ENCODE data around the gene XYLT1. TPM values are rescaled to one million over a fixed set of nuclear protein-coding genes. Genes with fewer than 3 reads are reported as not detected.

The XYLT1 gene
- total RNA-seq, 6 experiments from 2014 or later = 0.48 to 2.0 (median 0.59) TPM

DNA sequence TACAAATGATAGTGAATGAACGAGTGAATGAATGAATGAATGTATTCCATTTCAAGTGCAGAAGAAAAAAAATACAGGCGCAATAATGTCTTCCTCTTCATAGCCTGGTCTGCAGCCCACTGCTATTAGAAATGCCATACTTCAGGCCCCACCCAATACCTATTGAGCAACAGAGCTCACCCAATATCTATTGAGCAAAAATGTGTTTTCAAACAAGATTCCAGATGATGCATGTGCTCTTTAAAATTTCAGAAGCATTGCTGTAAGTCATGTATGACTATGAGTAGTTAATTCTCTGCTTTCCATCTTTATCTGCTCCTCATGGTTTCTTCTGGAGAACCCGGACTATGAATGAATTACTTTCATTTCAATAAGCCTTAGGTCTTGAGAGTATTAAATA is 308.2 kb downstream of the XYLT1 start:
- 51% methylated on average over 3 of the region's 3 CpGs for WGBS (ENCODE audit: insufficient coverage, low coverage, low lambda C conversion rate, missing lambda C conversion rate)
- TF ChIP-seq, protein P1, sequence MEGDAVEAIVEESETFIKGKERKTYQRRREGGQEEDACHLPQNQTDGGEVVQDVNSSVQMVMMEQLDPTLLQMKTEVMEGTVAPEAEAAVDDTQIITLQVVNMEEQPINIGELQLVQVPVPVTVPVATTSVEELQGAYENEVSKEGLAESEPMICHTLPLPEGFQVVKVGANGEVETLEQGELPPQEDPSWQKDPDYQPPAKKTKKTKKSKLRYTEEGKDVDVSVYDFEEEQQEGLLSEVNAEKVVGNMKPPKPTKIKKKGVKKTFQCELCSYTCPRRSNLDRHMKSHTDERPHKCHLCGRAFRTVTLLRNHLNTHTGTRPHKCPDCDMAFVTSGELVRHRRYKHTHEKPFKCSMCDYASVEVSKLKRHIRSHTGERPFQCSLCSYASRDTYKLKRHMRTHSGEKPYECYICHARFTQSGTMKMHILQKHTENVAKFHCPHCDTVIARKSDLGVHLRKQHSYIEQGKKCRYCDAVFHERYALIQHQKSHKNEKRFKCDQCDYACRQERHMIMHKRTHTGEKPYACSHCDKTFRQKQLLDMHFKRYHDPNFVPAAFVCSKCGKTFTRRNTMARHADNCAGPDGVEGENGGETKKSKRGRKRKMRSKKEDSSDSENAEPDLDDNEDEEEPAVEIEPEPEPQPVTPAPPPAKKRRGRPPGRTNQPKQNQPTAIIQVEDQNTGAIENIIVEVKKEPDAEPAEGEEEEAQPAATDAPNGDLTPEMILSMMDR (IDR thresholded peaks at IDR 0.05) = no peak
- TF ChIP-seq POLR2A (IDR thresholded peaks at IDR 0.05) = no peak
- no peak for ATAC-seq

DNA sequence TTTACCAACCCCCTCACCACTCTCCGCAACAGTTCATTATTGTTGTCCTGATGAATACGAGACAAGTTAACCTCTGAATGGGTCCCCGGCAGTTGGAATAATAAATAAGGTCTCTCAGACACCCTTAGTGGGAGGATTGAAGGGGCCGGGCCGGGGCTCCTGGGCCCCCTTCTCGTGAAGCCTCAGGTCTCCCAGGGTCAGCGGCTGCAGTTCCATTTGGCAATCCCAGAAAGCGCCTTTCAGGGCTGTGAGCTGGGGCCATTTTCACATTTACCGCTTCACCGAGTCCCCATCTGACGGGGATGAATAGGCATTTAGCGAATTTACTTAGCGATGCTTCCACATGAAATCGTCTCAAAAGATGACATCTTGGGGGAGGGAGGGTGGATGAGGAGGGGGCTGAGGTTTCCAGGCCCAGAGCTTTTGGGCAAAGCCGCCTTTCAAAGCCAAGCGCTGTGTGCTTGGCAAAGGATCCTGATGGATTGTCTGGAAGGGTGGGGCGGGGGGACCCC is 309.8 kb downstream of the XYLT1 start:
- H3K36me3 ChIP-seq = no peaks in the 10 kb centered on the region
- 43% methylated on average over 10 of the region's 17 CpGs for WGBS (ENCODE audit: insufficient coverage, low coverage, low lambda C conversion rate, missing lambda C conversion rate)
- TF ChIP-seq, protein P1 (IDR thresholded peaks at IDR 0.05) = no peak
- no peak for TF ChIP-seq POLR2A (IDR thresholded peaks at IDR 0.05)
- no peak for DNase-seq
- no peak for ATAC-seq
- no peaks in the 10 kb centered on the region for H3K4me1 ChIP-seq
- H3K9me3 ChIP-seq = no peaks in the 10 kb centered on the region
- no peaks in the 10 kb centered on the region for H3K27me3 ChIP-seq
- H3K4me3 ChIP-seq = no peak overlapping the region
- intact Hi-C loops (cut with DNase I) = no loop called here
- no peak overlapping the region for H3K27ac ChIP-seq

More for the DNA sequence above, 308.2 kb downstream of the XYLT1 start:
- no peaks in the 10 kb centered on the region for H3K9me3 ChIP-seq
- H3K36me3 ChIP-seq = no peaks in the 10 kb centered on the region
- no peak for DNase-seq
- H3K4me1 ChIP-seq = no peaks in the 10 kb centered on the region
- no peaks in the 10 kb centered on the region for H3K27me3 ChIP-seq
- no peak overlapping the region for H3K4me3 ChIP-seq
- H3K27ac ChIP-seq = no peak overlapping the region
- intact Hi-C loops (cut with DNase I) = no loop called here

DNA sequence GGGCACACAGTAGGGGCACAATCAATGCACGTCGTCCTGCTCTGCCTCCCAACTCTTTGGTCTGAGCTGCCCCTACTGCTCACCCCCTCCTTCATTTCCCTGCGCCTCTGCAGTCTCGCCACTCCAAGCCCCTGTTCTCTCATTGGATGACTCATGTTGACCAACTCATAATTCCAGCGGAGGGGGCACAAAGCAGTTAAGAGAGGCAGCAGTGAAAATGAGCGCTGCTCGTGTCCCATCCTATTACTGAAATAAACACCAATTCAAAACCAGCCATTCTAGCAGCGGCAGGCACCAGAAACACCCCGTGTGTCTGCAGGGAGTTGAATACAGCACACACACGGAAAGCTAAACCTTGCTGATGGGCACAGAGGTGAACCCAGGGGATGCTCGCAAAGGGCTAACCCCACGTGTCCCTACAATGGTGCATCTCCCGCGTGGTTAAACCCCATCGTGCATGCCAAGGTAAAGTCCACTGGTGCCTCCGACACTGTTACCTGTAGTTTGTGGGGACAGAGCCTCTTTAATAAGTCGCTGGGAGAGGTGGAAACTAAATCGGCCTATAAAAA is 310.4 kb downstream of the XYLT1 start:
- no peak overlapping the region for H3K27ac ChIP-seq
- H3K9me3 ChIP-seq = no peaks in the 10 kb centered on the region
- TF ChIP-seq POLR2A (IDR thresholded peaks at IDR 0.05) = no peak
- TF ChIP-seq, protein P1 (IDR thresholded peaks at IDR 0.05) = no peak
- DNase-seq (no peak), ATAC-seq (no peak)
- H3K4me3 ChIP-seq = no peak overlapping the region
- H3K4me1 ChIP-seq = no peaks in the 10 kb centered on the region
- intact Hi-C loops (cut with DNase I) = no loop called here
- no peaks in the 10 kb centered on the region for H3K36me3 ChIP-seq
- no peaks in the 10 kb centered on the region for H3K27me3 ChIP-seq
- 51% methylated on average over 6 of the region's 18 CpGs for WGBS (ENCODE audit: insufficient coverage, low coverage, low lambda C conversion rate, missing lambda C conversion rate)

DNA sequence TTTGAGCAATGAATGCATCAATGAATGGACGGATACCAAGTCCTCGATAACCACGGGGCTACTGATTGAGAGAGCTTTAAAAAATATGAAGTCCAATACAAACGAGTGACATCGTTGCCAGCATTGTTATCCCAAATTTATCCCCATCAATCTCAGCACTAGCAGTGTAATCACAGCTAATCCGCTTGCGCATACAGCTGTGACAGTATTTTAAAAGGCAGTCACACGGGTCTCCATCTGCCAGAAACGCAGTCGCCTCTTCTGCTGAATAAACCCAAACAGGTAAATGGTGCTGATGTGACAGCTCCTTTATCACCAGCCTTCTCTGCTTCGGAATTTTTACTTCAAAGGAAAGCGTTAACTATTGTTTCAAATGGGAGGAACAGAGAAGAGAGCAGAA is 311.1 kb downstream of the XYLT1 start:
- Histone ChIP-seq H3K27ac (no peak overlapping the region), H3K4me1 (no peaks in the 10 kb centered on the region), H3K36me3 (no peaks in the 10 kb centered on the region), H3K4me3 (no peak overlapping the region), H3K9me3 (no peaks in the 10 kb centered on the region), H3K27me3 (no peaks in the 10 kb centered on the region)
- DNase-seq (no peak), ATAC-seq (no peak)
- WGBS (ENCODE audit: insufficient coverage, low coverage, low lambda C conversion rate, missing lambda C conversion rate) = 54% methylated on average over 11 of the region's 12 CpGs
- no peak for TF ChIP-seq POLR2A (IDR thresholded peaks at IDR 0.05)
- TF ChIP-seq, protein P1 (IDR thresholded peaks at IDR 0.05) = no peak
- intact Hi-C loops (cut with DNase I) = no loop called here
